Neural progenitor cell (in vitro differentiated cells): ENCODE measurements around the gene C11orf52.

Experiments used
- CTCF ChIP-seq: fragments of 200-600 bp; sonication (generic); IDR thresholded peaks from 2 replicates; pipeline ENCODE4 v1.5.1; 2017; ENCODE audit warnings: antibody characterized with exemption, mild to moderate bottlenecking
- EZH2 ChIP-seq: fragments of 200-600 bp; sonication (generic); IDR thresholded peaks from 2 replicates; pipeline ENCODE4 v1.6.1; 2017; ENCODE audit warnings: antibody characterized with exemption, mild to moderate bottlenecking, moderate library complexity

- TF ChIP-seq CTCF (no peak), EZH2 (no peak)
Observed at GRCh38 chr11:111934306-111934705, 15.6 kb downstream of the C11orf52 start.
